ENCODE measurements around the gene TBX4. TPM values are rescaled to one million over a fixed set of nuclear protein-coding genes. Genes with fewer than 3 reads are reported as not detected.

The TBX4 gene
- total RNA-seq, result not detected in 2 replicates

DNA sequence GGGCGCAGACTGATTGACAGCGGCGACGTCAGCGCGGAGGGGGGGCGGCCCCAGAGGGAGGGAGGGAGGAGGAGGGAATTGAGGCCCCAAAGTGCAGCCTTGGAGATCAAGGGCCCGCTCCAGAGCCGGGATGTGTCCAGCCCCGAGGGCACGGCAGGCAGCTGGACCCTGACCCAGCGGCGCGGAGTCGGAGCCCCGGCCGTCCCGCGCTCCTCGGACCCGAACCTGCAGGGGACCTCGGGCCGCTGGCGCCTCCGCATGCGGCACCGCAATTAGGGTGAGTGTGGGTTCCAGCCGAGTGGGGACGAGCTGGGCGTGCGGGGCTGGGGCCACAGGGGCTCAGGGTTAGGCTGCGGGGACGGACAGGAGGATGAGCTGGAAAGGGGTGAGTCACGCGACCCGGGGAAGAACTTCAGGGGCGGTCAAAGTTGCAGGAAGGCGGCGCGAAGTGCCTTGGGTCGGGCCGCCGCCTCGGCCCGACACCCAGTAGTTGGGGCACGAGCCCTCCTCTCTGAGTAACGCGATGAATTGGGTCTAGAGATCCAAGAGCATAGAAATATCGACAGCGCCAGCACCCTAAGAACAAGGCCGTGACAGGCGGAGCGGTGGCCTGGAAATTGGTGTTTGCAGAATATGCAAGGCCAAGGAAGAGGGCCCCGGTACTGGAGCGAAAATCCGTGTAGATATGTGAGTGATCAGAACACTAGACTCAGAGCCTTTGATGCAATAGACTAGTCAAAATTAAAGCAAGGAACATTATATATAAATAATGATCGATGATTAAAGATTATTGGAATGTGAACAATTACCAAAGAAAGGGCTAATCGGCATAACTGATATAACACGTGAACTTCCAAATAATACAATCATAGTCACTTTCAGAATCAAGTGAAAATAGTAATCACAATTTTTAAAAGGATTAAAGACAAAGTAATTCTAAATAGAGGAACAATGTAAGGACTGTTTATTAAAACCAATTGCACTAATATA lies at the start of gene TBX4:
Gene TBX4 (plus strand): TSS at position 122 of the 990 bp plus-strand sequence. CDS start 4,069 bp downstream, outside the sequence.

Other genes starting within 250 kb of the TBX4 start
- gene TBX2, start 52.6 kb upstream of the TBX4 start, total RNA-seq, result not detected in 2 replicates
- not detected in 2 replicates for gene NACA2, start 138.8 kb downstream of the TBX4 start, total RNA-seq